ENCODE measurements around the gene RHOV.

RHOV gene

GRCh38 chr15:40857601-40858341 lies 16.3 kb downstream of the RHOV start:
- ATAC-seq (replicated peaks; ENCODE audit: extremely low read depth, poor library complexity, severe bottlenecking) (peak; percentile 85), DNase-seq (ENCODE audit: low spot score in 2 of 2) (peak; percentile 72 to 86)
- peaks cover 5% of the 10 kb centered on the region for H3K27me3 Mint-ChIP-seq
- no peak overlapping the region for H3K4me3 Mint-ChIP-seq
- H3K4me1 Mint-ChIP-seq = peaks cover 14% of the 10 kb centered on the region
- no peaks in the 10 kb centered on the region for H3K9me3 Mint-ChIP-seq
- peaks cover 3% of the 10 kb centered on the region for H3K36me3 Mint-ChIP-seq (ENCODE audit: insufficient read depth)
- H3K27ac Mint-ChIP-seq (ENCODE audit: low read depth) = no peak overlapping the region

- Mint-ChIP-seq H3K27ac (ENCODE audit: low read depth) (no peak overlapping the region), H3K27me3 (no peaks in the 10 kb centered on the region), H3K36me3 (ENCODE audit: insufficient read depth) (peaks cover 3% of the 10 kb centered on the region), H3K9me3 (no peaks in the 10 kb centered on the region), H3K4me1 (peaks cover 14% of the 10 kb centered on the region), H3K4me3 (no peak overlapping the region)
- no peak for ATAC-seq (replicated peaks; ENCODE audit: extremely low read depth, poor library complexity, severe bottlenecking)
- DNase-seq (ENCODE audit: low spot score in 2 of 2) = no peak
These were observed 17.3 kb downstream of the RHOV start for GRCh38 chr15:40856746-40857145.

- peaks cover 3% of the 10 kb centered on the region for H3K36me3 Mint-ChIP-seq (ENCODE audit: insufficient read depth)
- no peak overlapping the region for H3K27ac Mint-ChIP-seq (ENCODE audit: low read depth)
- H3K27me3 Mint-ChIP-seq = no peaks in the 10 kb centered on the region
- no peak overlapping the region for H3K4me3 Mint-ChIP-seq
- ATAC-seq (replicated peaks; ENCODE audit: extremely low read depth, poor library complexity, severe bottlenecking) (no peak), DNase-seq (ENCODE audit: low spot score in 2 of 2) (no peak)
- H3K9me3 Mint-ChIP-seq = no peaks in the 10 kb centered on the region
- H3K4me1 Mint-ChIP-seq = peaks cover 14% of the 10 kb centered on the region
These were observed 18.3 kb downstream of the RHOV start for GRCh38 chr15:40855706-40856234.

- no peaks in the 10 kb centered on the region for H3K9me3 Mint-ChIP-seq
- DNase-seq (ENCODE audit: low spot score in 2 of 2) = no peak
- ATAC-seq (replicated peaks; ENCODE audit: extremely low read depth, poor library complexity, severe bottlenecking) = no peak
These were observed 19.9 kb downstream of the RHOV start for GRCh38 chr15:40854161-40854560.

GRCh38 chr15:40853241-40853890 lies 20.7 kb downstream of the RHOV start:
- ATAC-seq (replicated peaks; ENCODE audit: extremely low read depth, poor library complexity, severe bottlenecking) (no peak), DNase-seq (ENCODE audit: low spot score in 2 of 2) (no peak)
- Mint-ChIP-seq H3K4me3 (no peak overlapping the region), H3K4me1 (peaks cover 5% of the 10 kb centered on the region), H3K27me3 (no peaks in the 10 kb centered on the region), H3K9me3 (no peaks in the 10 kb centered on the region), H3K36me3 (ENCODE audit: insufficient read depth) (peaks cover 3% of the 10 kb centered on the region), H3K27ac (ENCODE audit: low read depth) (no peak overlapping the region)

More at GRCh38 chr15:40854161-40854560, 19.9 kb downstream of the RHOV start:
- peaks cover 3% of the 10 kb centered on the region for H3K36me3 Mint-ChIP-seq (ENCODE audit: insufficient read depth)
- H3K27ac Mint-ChIP-seq (ENCODE audit: low read depth) = no peak overlapping the region
- peaks cover 9% of the 10 kb centered on the region for H3K4me1 Mint-ChIP-seq
- H3K4me3 Mint-ChIP-seq = no peak overlapping the region
- no peaks in the 10 kb centered on the region for H3K27me3 Mint-ChIP-seq

GRCh38 chr15:40852529-40852928 lies 21.5 kb downstream of the RHOV start:
- Mint-ChIP-seq H3K27me3 (no peaks in the 10 kb centered on the region), H3K4me1 (peaks cover 3% of the 10 kb centered on the region), H3K27ac (ENCODE audit: low read depth) (no peak overlapping the region), H3K36me3 (ENCODE audit: insufficient read depth) (peaks cover 3% of the 10 kb centered on the region), H3K4me3 (no peak overlapping the region), H3K9me3 (no peaks in the 10 kb centered on the region)
- ATAC-seq (replicated peaks; ENCODE audit: extremely low read depth, poor library complexity, severe bottlenecking) = no peak
- DNase-seq (ENCODE audit: low spot score in 2 of 2) = no peak

- Mint-ChIP-seq H3K36me3 (ENCODE audit: insufficient read depth) (no peaks in the 10 kb centered on the region), H3K9me3 (no peaks in the 10 kb centered on the region), H3K4me3 (no peak overlapping the region), H3K27ac (ENCODE audit: low read depth) (no peak overlapping the region), H3K27me3 (no peaks in the 10 kb centered on the region), H3K4me1 (peaks cover 6% of the 10 kb centered on the region)
- ATAC-seq (replicated peaks; ENCODE audit: extremely low read depth, poor library complexity, severe bottlenecking) (no peak), DNase-seq (ENCODE audit: low spot score in 2 of 2) (no peak)
These were observed 23.4 kb downstream of the RHOV start for GRCh38 chr15:40850576-40851112.

- ATAC-seq (replicated peaks; ENCODE audit: extremely low read depth, poor library complexity, severe bottlenecking) (no peak), DNase-seq (ENCODE audit: low spot score in 2 of 2) (no peak)
- Mint-ChIP-seq H3K36me3 (ENCODE audit: insufficient read depth) (peaks cover 2% of the 10 kb centered on the region), H3K9me3 (no peaks in the 10 kb centered on the region), H3K27me3 (no peaks in the 10 kb centered on the region), H3K4me3 (no peak overlapping the region), H3K27ac (ENCODE audit: low read depth) (no peak overlapping the region), H3K4me1 (peaks cover 12% of the 10 kb centered on the region)
These were observed 26.6 kb downstream of the RHOV start for GRCh38 chr15:40847223-40847961.

GRCh38 chr15:40846841-40847222 lies 27.2 kb downstream of the RHOV start:
- peaks cover 12% of the 10 kb centered on the region for H3K4me1 Mint-ChIP-seq
- no peak for DNase-seq (ENCODE audit: low spot score in 2 of 2)
- peaks cover 2% of the 10 kb centered on the region for H3K36me3 Mint-ChIP-seq (ENCODE audit: insufficient read depth)
- no peak for ATAC-seq (replicated peaks; ENCODE audit: extremely low read depth, poor library complexity, severe bottlenecking)
- H3K27ac Mint-ChIP-seq (ENCODE audit: low read depth) = no peak overlapping the region
- no peaks in the 10 kb centered on the region for H3K27me3 Mint-ChIP-seq
- no peak overlapping the region for H3K4me3 Mint-ChIP-seq
- H3K9me3 Mint-ChIP-seq = no peaks in the 10 kb centered on the region

GRCh38 chr15:40845511-40846284 lies 28.3 kb downstream of the RHOV start:
- Mint-ChIP-seq H3K36me3 (ENCODE audit: insufficient read depth) (peaks cover 2% of the 10 kb centered on the region), H3K27me3 (no peaks in the 10 kb centered on the region), H3K27ac (ENCODE audit: low read depth) (no peak overlapping the region), H3K4me3 (peak overlapping the region; percentile 88), H3K4me1 (peaks cover 12% of the 10 kb centered on the region), H3K9me3 (no peaks in the 10 kb centered on the region)
- DNase-seq (ENCODE audit: low spot score in 2 of 2) (no peak), ATAC-seq (replicated peaks; ENCODE audit: extremely low read depth, poor library complexity, severe bottlenecking) (no peak)

GRCh38 chr15:40845036-40845435 lies 29.0 kb downstream of the RHOV start:
- peak overlapping the region; percentile 88 for H3K4me3 Mint-ChIP-seq
- H3K9me3 Mint-ChIP-seq = no peaks in the 10 kb centered on the region
- DNase-seq (ENCODE audit: low spot score in 2 of 2) (no peak), ATAC-seq (replicated peaks; ENCODE audit: extremely low read depth, poor library complexity, severe bottlenecking) (no peak)
- no peaks in the 10 kb centered on the region for H3K27me3 Mint-ChIP-seq
- peak overlapping the region; percentile 29 for H3K27ac Mint-ChIP-seq (ENCODE audit: low read depth)
- peaks cover 12% of the 10 kb centered on the region for H3K4me1 Mint-ChIP-seq
- H3K36me3 Mint-ChIP-seq (ENCODE audit: insufficient read depth) = peaks cover 2% of the 10 kb centered on the region

- H3K4me1 Mint-ChIP-seq = peaks cover 12% of the 10 kb centered on the region
- peaks cover 2% of the 10 kb centered on the region for H3K36me3 Mint-ChIP-seq (ENCODE audit: insufficient read depth)
- DNase-seq (ENCODE audit: low spot score in 2 of 2) (peak in 1 of 2 donors; percentile 13), ATAC-seq (replicated peaks; ENCODE audit: extremely low read depth, poor library complexity, severe bottlenecking) (peak; percentile 69)
- H3K27me3 Mint-ChIP-seq = no peaks in the 10 kb centered on the region
- H3K4me3 Mint-ChIP-seq = peak overlapping the region; percentile 88
- no peaks in the 10 kb centered on the region for H3K9me3 Mint-ChIP-seq
- peak overlapping the region; percentile 29 for H3K27ac Mint-ChIP-seq (ENCODE audit: low read depth)
These were observed 29.4 kb downstream of the RHOV start for GRCh38 chr15:40844696-40845030.
